HCT116 (cell line): ENCODE results near the gene BBS2. TPM values are rescaled to one million over a fixed set of nuclear protein-coding genes. Genes with fewer than 3 reads are reported as not detected.

Experiments used
- ATAC-seq: fragments of 200-7000 bp; cut with Tn5 transposase; 2 replicates; pipeline ENCODE4 v1.9.1; 2020; ENCODE audit warnings: mild to moderate bottlenecking, moderate library complexity
- BruUV-seq: library from RNA; stranded (reverse); fragments of 400-500 nt; replicated peaks from 2 replicates; lab custom pipeline; 2021; lab: Mats Ljungman, UMichigan
- CTCF ChIA-PET: fragments of 300-600 bp; sonication (Branson Sonifier 250); formaldehyde crosslinking; loops from one replicate; lab custom pipeline; 2021; ENCODE audit warnings: antibody characterized with exemption; lab: Charles Lee
- POLR2A ChIA-PET: fragments of 300-600, 350-600 bp; sonication (Branson Sonifier 250); formaldehyde crosslinking; loops from one replicate; lab custom pipeline; 2021; ENCODE audit warnings: antibody characterized with exemption; lab: Charles Lee
- RAD21 ChIA-PET, 2 experiments: fragments of 300-600 bp; sonication (Branson Sonifier 250); formaldehyde crosslinking; loops; one replicate each; lab custom pipeline; 2023; ENCODE audit warnings: low total read pairs in 2 of 2; ENCODE audit not compliant: uncharacterized antibody in 2 of 2, unreplicated experiment in 2 of 2, low non-redundant PET in 1 of 2; lab: Charles Lee
- DNase-seq: peaks from one replicate; pipeline ENCODE4 v3.0.0-alpha.2; 2010; ENCODE audit warnings: low read depth, low spot score
- H2AFZ ChIP-seq: fragments of 200-600 bp; shearing (Covaris generic), sonication (generic); 2 replicates; pipeline ENCODE4 v1.6.1; 2017; ENCODE audit warnings: low read depth, mixed run types, mixed read lengths, antibody characterized with exemption, low read length; ENCODE audit not compliant: poor library complexity, severe bottlenecking
- H3K27ac ChIP-seq: 2 replicates; pipeline ENCODE4 v1.5.1; 2012; ENCODE audit warnings: low read depth, low read length
- H3K27me3 ChIP-seq: fragments of 200-600 bp; sonication (generic); 2 replicates; pipeline ENCODE4 v1.6.1; 2016; ENCODE audit warnings: mixed run types, low read length, mixed read lengths; ENCODE audit not compliant: insufficient read depth
- H3K36me3 ChIP-seq, 2 experiments: fragments of 200-500 bp in 1 of 2; fragments of 200-600 bp in 1 of 2; sonication (Bioruptor generic) in 1 of 2; sonication (generic) in 1 of 2; 2 replicates each; pipeline versions ENCODE4 v1.5.1 to v1.6.1; 2014 to 2016; ENCODE audit warnings: low read length in 2 of 2, inconsistent platforms in 1 of 2, mixed read lengths in 1 of 2, mixed run types in 1 of 2; ENCODE audit not compliant: insufficient read depth in 2 of 2, control insufficient read depth in 1 of 2
- H3K4me1 ChIP-seq, 2 experiments: fragments of 200-600 bp in 1 of 2; sonication (generic) in 1 of 2; 2 replicates each; pipeline versions ENCODE4 v1.5.1 to v1.6.1; 2012 to 2017; ENCODE audit warnings: low read length in 2 of 2, inconsistent platforms in 1 of 2, mild to moderate bottlenecking in 1 of 2, mixed read lengths in 1 of 2, mixed run types in 1 of 2, moderate library complexity in 1 of 2; ENCODE audit not compliant: insufficient read depth in 2 of 2, control insufficient read depth in 1 of 2
- H3K4me2 ChIP-seq: fragments of 200-600 bp; sonication (generic); 2 replicates; pipeline ENCODE4 v1.6.1; 2017; ENCODE audit warnings: mixed run types, low read length, mixed read lengths
- H3K4me3 ChIP-seq, 2 experiments: fragments of 200-600 bp in 1 of 2; sonication (generic) in 1 of 2; replicated peaks in 1 of 2; 2 replicates each; pipeline ENCODE4 v1.5.1; 2011 to 2016; ENCODE audit warnings: low read length in 2 of 2, control low read depth in 1 of 2, low read depth in 1 of 2, mild to moderate bottlenecking in 1 of 2, mixed read lengths in 1 of 2, mixed run types in 1 of 2
- H3K79me2 ChIP-seq: fragments of 200-600 bp; sonication (generic); 2 replicates; pipeline ENCODE4 v1.6.1; 2017; ENCODE audit warnings: mild to moderate bottlenecking, mixed run types, low read length, moderate library complexity, mixed read lengths; ENCODE audit not compliant: insufficient read depth
- H3K9ac ChIP-seq: fragments of 200-600 bp; sonication (generic); 2 replicates; pipeline ENCODE4 v1.6.1; 2016; ENCODE audit warnings: low read length, mixed read lengths
- H3K9me2 ChIP-seq: fragments of 200-600 bp; sonication (generic), shearing (Covaris generic); 2 replicates; pipeline ENCODE4 v1.6.1; 2017; ENCODE audit warnings: mixed run types, mild to moderate bottlenecking, moderate library complexity; ENCODE audit not compliant: insufficient read depth
- H3K9me3 ChIP-seq, 2 experiments: fragments of 200-500 bp in 1 of 2; fragments of 200-600 bp in 1 of 2; sonication (Bioruptor generic) in 1 of 2; sonication (generic) in 1 of 2; 2 replicates each; pipeline ENCODE4 v1.6.1; 2014 to 2017; ENCODE audit warnings: low read length in 2 of 2, mixed read lengths in 2 of 2, inconsistent platforms in 1 of 2, low read depth in 1 of 2, mild to moderate bottlenecking in 1 of 2, mixed run types in 1 of 2, moderate library complexity in 1 of 2; ENCODE audit not compliant: control insufficient read depth in 1 of 2, insufficient read depth in 1 of 2
- H4K20me1 ChIP-seq: fragments of 200-600 bp; sonication (generic), shearing (Covaris generic); 2 replicates; pipeline ENCODE4 v1.6.1; 2017; ENCODE audit warnings: mixed run types, mild to moderate bottlenecking, moderate library complexity; ENCODE audit not compliant: insufficient read depth
- CBX3 ChIP-seq: IDR thresholded peaks from 2 replicates; pipeline ENCODE4 v1.6.1; 2012; ENCODE audit warnings: low read depth
- CEBPB ChIP-seq: IDR thresholded peaks from 2 replicates; pipeline ENCODE4 v1.6.1; 2012; ENCODE audit warnings: low read depth
- EGR1 ChIP-seq: IDR thresholded peaks from 2 replicates; pipeline ENCODE4 v1.6.1; 2012; ENCODE audit warnings: low read depth
- EZH2 ChIP-seq: fragments of 200-600 bp; sonication (generic); IDR thresholded peaks from 2 replicates; pipeline ENCODE4 v1.6.1; 2017; ENCODE audit warnings: antibody characterized with exemption, mixed run types
- EZH2phosphoT487 ChIP-seq: fragments of 200-600 bp; IDR thresholded peaks from 2 replicates; pipeline ENCODE4 v1.6.1; 2018; ENCODE audit warnings: antibody characterized with exemption, borderline replicate concordance
- FOSL1 ChIP-seq: IDR thresholded peaks from 2 replicates; pipeline ENCODE4 v1.6.1; 2012; ENCODE audit warnings: low read depth
- JUND ChIP-seq: IDR thresholded peaks from 2 replicates; pipeline ENCODE4 v1.6.1; 2012
- POLR2A ChIP-seq: IDR thresholded peaks from 2 replicates; pipeline ENCODE4 v1.7.0; 2011; ENCODE audit warnings: borderline replicate concordance; ENCODE audit not compliant: insufficient read depth, insufficient read length; ENCODE audit errors: extremely low read depth
- SP1 ChIP-seq: IDR thresholded peaks from 2 replicates; pipeline ENCODE4 v1.6.1; 2012; ENCODE audit warnings: low read depth
- YY1 ChIP-seq: IDR thresholded peaks from 2 replicates; pipeline ENCODE4 v1.6.1; 2011; ENCODE audit warnings: low read length, low read depth, moderate library complexity, mild to moderate bottlenecking; ENCODE audit not compliant: insufficient replicate concordance; ENCODE audit errors: extremely low read depth
- ZNF274 ChIP-seq: fragments of 200-500 bp; sonication (Bioruptor generic); IDR thresholded peaks from 2 replicates; pipeline ENCODE4 v1.6.1; 2014; ENCODE audit warnings: mild to moderate bottlenecking, low read depth, low read length, inconsistent platforms
- intact Hi-C: fragments of 100-400 bp; cut with micrococcal nuclease; formaldehyde crosslinking; loops from 2 replicates; pipeline ENCODE4 v1.10.0; 2022
- total RNA-seq: library from RNA; stranded (reverse); gene quantifications from one replicate; pipeline ENCODE4 v1.2.1, GENCODE V29; 2021; ENCODE audit not compliant: unreplicated experiment
- TF ChIP-seq, protein P1 (sequence below), 3 experiments: fragments of 200-600 bp in 1 of 3; sonication (generic) in 1 of 3; IDR thresholded peaks in 2 of 3; conservative IDR thresholded peaks in 1 of 3; 2 replicates each; pipeline ENCODE4 v1.5.1; 2012 to 2017; ENCODE audit warnings: low read depth in 2 of 3, low read length in 2 of 3, antibody characterized with exemption in 1 of 3, borderline replicate concordance in 1 of 3, control low read depth in 1 of 3, mild to moderate bottlenecking in 1 of 3, mixed read lengths in 1 of 3, mixed run types in 1 of 3, moderate library complexity in 1 of 3; ENCODE audit not compliant: insufficient read depth in 1 of 3
- TF ChIP-seq, protein P2 (sequence below): IDR thresholded peaks from 2 replicates; pipeline ENCODE4 v1.6.1; 2012
- TF ChIP-seq, protein P3 (sequence below): IDR thresholded peaks from 2 replicates; pipeline ENCODE4 v1.6.1; 2011; ENCODE audit warnings: mild to moderate bottlenecking, low read length, moderate library complexity; ENCODE audit not compliant: insufficient replicate concordance; ENCODE audit errors: extremely low read depth

The BBS2 gene
- total RNA-seq, 1 experiment from 2014 or later = 26.7 TPM

- Histone ChIP-seq H4K20me1 (no peaks in the 10 kb centered on the region), H3K9me3 (no peaks in the 10 kb centered on the region), H3K79me2 (no peaks in the 10 kb centered on the region), H3K27ac (no peak overlapping the region), H3K27me3 (peaks cover 10% of the 10 kb centered on the region), H3K4me3 (no peak overlapping the region), H3K9me2 (no peaks in the 10 kb centered on the region), H2AFZ (no peak overlapping the region), H3K9ac (no peak overlapping the region), H3K4me1 (no peaks in the 10 kb centered on the region), H3K4me2 (no peak overlapping the region), H3K36me3 (no peaks in the 10 kb centered on the region)
- no peak for DNase-seq
- ChIA-PET CTCF (no interaction called here), RAD21 (no interaction called here), POLR2A (no interaction called here)
- TF ChIP-seq EZH2 = no peak
- no peak for TF ChIP-seq POLR2A
- no peak for TF ChIP-seq FOSL1
- TF ChIP-seq, protein P1, sequence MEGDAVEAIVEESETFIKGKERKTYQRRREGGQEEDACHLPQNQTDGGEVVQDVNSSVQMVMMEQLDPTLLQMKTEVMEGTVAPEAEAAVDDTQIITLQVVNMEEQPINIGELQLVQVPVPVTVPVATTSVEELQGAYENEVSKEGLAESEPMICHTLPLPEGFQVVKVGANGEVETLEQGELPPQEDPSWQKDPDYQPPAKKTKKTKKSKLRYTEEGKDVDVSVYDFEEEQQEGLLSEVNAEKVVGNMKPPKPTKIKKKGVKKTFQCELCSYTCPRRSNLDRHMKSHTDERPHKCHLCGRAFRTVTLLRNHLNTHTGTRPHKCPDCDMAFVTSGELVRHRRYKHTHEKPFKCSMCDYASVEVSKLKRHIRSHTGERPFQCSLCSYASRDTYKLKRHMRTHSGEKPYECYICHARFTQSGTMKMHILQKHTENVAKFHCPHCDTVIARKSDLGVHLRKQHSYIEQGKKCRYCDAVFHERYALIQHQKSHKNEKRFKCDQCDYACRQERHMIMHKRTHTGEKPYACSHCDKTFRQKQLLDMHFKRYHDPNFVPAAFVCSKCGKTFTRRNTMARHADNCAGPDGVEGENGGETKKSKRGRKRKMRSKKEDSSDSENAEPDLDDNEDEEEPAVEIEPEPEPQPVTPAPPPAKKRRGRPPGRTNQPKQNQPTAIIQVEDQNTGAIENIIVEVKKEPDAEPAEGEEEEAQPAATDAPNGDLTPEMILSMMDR (IDR thresholded peaks at IDR 0.05 in 2 of 3, conservative IDR thresholded peaks at IDR 0.05 in 1 of 3; ENCODE audit: borderline replicate concordance in 1 of 3, insufficient read depth in 1 of 3, low read depth in 2 of 3, low read length in 2 of 3) = no peak
- TF ChIP-seq SP1 = no peak
- TF ChIP-seq EGR1 = no peak
- no peak for TF ChIP-seq ZNF274
- no peak for TF ChIP-seq YY1
- no peak for TF ChIP-seq CEBPB
- TF ChIP-seq, protein P2, sequence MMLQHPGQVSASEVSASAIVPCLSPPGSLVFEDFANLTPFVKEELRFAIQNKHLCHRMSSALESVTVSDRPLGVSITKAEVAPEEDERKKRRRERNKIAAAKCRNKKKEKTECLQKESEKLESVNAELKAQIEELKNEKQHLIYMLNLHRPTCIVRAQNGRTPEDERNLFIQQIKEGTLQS = no peak
- TF ChIP-seq EZH2phosphoT487 = no peak
- TF ChIP-seq, protein P3, sequence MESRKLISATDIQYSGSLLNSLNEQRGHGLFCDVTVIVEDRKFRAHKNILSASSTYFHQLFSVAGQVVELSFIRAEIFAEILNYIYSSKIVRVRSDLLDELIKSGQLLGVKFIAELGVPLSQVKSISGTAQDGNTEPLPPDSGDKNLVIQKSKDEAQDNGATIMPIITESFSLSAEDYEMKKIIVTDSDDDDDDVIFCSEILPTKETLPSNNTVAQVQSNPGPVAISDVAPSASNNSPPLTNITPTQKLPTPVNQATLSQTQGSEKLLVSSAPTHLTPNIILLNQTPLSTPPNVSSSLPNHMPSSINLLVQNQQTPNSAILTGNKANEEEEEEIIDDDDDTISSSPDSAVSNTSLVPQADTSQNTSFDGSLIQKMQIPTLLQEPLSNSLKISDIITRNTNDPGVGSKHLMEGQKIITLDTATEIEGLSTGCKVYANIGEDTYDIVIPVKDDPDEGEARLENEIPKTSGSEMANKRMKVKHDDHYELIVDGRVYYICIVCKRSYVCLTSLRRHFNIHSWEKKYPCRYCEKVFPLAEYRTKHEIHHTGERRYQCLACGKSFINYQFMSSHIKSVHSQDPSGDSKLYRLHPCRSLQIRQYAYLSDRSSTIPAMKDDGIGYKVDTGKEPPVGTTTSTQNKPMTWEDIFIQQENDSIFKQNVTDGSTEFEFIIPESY = no peak
- no peak for TF ChIP-seq JUND
- TF ChIP-seq CBX3 = no peak
- no peak for ATAC-seq
- intact Hi-C loops = no loop called here
- no TSS peak for BruUV-seq
Measured at GRCh38 chr16:56560447-56560846, 40.6 kb upstream of the BBS2 start.
